Astrocyte of the hippocampus (primary cell): ENCODE results near the gene BIN2.
"Not testable (repeated sequence)": the region's sequence is repeated elsewhere in the genome, so short reads cannot be mapped to it uniquely, and the experiment has no call there.

ENCODE experiments used
- DNase-seq: peaks from one replicate; pipeline ENCODE4 v3.0.0; 2011; ENCODE audit warnings: low read depth, low spot score

Gene BIN2

GRCh38 chr12:51345681-51346080 is 21.7 kb upstream of the BIN2 start:
- peak; percentile 84 for DNase-seq

GRCh38 chr12:51343201-51343600 is 19.2 kb upstream of the BIN2 start:
- DNase-seq = no peak

GRCh38 chr12:51342416-51342815 is 18.4 kb upstream of the BIN2 start:
- DNase-seq = no peak

GRCh38 chr12:51341251-51342007 is 17.5 kb upstream of the BIN2 start:
- DNase-seq = peak; percentile 83

- no peak for DNase-seq
These were observed 15.8 kb upstream of the BIN2 start for GRCh38 chr12:51339750-51340149.

- not testable (repeated sequence) for DNase-seq
These were observed 13.4 kb upstream of the BIN2 start for GRCh38 chr12:51337336-51337735.

- DNase-seq = no peak
These were observed 12.0 kb upstream of the BIN2 start for GRCh38 chr12:51335931-51336330.

- no peak for DNase-seq
These were observed 10.8 kb upstream of the BIN2 start for GRCh38 chr12:51334764-51335163.

GRCh38 chr12:51333536-51333935 is 9.6 kb upstream of the BIN2 start:
- DNase-seq = no peak

- no peak for DNase-seq
These were observed 6.2 kb upstream of the BIN2 start for GRCh38 chr12:51330186-51330585.

GRCh38 chr12:51329742-51330141 is 5.8 kb upstream of the BIN2 start:
- no peak for DNase-seq

- no peak for DNase-seq
These were observed 4.6 kb upstream of the BIN2 start for GRCh38 chr12:51328587-51328986.

GRCh38 chr12:51326698-51327439 is 2.9 kb upstream of the BIN2 start:
- DNase-seq = peak; percentile 56

GRCh38 chr12:51324953-51325352 is 979 bp upstream of the BIN2 start:
- DNase-seq = no peak

- DNase-seq = no peak
These were observed 535 bp downstream of the BIN2 start for GRCh38 chr12:51323317-51323960.

- no peak for DNase-seq
These were observed 1.5 kb downstream of the BIN2 start for GRCh38 chr12:51322452-51322851.

- no peak for DNase-seq
These were observed 2.1 kb downstream of the BIN2 start for GRCh38 chr12:51321882-51322281.

- peak; percentile 60 for DNase-seq
These were observed 3.2 kb downstream of the BIN2 start for GRCh38 chr12:51320695-51321320.

GRCh38 chr12:51320311-51320694 is 3.7 kb downstream of the BIN2 start:
- peak; percentile 27 for DNase-seq

- no peak for DNase-seq
These were observed 5.0 kb downstream of the BIN2 start for GRCh38 chr12:51318846-51319599.

GRCh38 chr12:51318057-51318806 is 5.7 kb downstream of the BIN2 start:
- DNase-seq = not testable (repeated sequence)
